Measurements from ENCODE around the gene DEXI.

The DEXI gene

GRCh38 chr16:10942352-10943063 is at the start of gene DEXI:
Gene DEXI (minus strand): TSS chr16:10942468. CDS start chr16:10942005, 463 bp downstream.
- DNase-seq (ENCODE audit: low spot score): peak; percentile 95

DNA sequence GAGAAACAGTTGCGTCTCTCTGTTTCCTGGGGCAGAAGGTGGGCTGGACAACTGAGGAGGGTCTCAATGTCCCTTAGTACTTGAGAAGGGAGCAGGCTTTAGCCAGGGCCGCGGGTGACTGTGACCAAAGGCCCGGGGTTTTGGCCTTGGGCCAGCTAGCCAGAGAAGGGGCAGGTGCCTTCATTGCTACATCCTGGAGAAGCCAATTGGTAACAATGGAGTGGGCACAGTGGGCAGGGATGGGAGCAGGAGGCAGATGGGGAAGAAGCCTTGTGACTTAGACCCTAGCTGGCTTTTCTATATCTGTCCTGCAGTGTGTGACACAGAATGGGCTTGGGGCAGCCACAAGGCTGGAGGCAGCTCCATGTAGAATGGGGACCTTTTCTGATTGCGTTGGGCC is 48.1 kb upstream of the DEXI start:
- DNase-seq (ENCODE audit: low spot score): no peak

DNA sequence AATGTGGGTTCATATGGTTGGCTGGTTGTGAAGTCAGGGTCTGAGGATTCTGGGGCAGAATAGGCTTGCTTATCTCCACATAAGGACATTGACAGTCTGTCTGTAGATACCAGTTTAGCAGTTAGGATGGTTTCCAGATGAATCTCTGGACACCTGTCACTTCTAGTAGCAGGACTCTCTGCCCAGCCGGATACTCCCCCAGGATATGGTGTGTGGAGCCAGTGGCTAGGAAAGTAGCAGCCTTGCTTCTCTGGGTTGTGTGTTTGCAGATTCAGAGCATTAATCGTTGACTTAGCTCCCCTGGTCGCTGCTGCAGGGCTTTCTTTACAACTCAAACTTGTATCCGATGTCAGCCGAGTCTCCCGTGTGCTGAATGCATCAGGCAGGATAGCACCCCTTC is 47.3 kb upstream of the DEXI start:
- no peak for DNase-seq (ENCODE audit: low spot score)

DNA sequence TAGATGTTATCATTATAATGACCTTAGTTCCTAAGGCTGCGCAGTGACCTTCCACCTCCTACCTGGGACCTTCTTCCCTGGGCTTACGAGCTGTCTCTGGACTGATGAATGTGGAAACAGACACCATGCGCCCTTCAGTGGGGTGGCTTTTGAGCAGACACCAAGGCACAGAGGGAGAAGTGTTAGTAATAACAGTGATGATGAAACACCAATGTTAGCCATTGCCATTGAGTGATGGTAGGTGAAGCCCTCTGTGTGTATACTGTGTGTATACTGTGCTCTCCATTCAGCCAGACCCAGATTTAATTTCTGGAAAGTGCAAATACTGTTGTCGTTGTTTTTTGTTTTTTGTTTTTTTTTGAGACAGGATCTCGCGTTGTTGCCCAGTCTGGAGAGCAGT is 46.6 kb upstream of the DEXI start:
- no peak for DNase-seq (ENCODE audit: low spot score)

GRCh38 chr16:10988164-10988803 is 46.0 kb upstream of the DEXI start:
- DNase-seq (ENCODE audit: low spot score): peak; percentile 97

DNA sequence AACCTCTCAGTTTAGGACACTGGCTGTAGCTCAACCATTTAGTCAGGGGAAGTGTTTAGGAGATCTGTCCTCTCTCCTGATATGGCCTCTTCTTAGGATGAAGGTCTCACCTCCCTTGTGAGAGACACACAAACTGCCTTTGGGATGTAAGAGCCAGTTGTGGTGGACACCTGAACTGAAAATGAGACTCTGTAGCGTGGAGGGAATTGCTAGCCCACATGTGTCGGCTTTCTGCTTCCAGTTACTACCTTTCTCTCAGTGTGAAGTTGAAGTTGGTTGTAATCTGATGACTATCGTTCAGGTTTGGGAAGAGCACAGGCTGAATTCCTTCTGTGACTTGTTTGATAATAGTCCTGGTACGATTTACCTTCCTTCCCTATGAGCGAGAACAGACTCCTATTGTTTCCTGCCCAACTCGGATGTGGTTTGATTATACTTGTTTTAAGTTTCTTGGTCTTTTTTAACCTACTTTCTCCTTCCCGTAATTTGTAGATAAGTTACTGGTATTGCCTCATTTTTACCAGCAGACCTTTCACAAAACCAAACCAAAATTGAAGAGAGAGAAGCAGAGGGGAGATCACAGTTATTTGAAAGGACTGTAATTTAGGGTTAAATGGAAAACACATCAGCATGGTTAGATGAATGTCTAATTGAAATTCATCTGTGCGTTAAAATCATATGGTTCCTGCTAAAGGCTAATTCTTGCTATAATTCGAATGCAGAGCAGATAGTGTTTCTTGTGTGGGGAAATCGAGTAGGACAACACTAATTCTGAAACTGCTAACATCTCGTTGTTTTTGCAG is 45.3 kb upstream of the DEXI start:
- DNase-seq (ENCODE audit: low spot score): peak; percentile 73

DNA sequence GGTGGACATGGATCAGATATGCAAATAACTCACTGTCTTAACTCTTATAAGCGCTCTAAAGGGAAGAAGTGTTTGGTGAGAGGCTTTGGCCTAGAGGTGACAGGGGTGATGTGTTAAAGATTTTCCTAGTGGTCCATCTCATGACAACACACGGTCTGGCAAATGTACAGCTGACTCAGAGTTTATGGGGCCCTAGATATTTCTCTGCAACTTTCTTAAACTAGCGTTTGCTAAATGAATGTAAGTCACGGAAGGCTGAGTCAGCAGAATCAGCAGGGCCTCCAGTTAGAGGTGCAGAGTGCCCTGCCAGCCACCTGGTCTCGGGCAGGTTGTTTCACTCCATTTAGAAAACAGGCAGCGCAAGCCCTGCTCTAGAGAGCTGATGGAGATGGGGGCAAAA is 42.2 kb upstream of the DEXI start:
- DNase-seq (ENCODE audit: low spot score): peak; percentile 64

GRCh38 chr16:10983159-10983558 is 40.9 kb upstream of the DEXI start:
- DNase-seq (ENCODE audit: low spot score): peak; percentile 54

GRCh38 chr16:10982465-10983150 is 40.3 kb upstream of the DEXI start:
- DNase-seq (ENCODE audit: low spot score): peak; percentile 72

DNA sequence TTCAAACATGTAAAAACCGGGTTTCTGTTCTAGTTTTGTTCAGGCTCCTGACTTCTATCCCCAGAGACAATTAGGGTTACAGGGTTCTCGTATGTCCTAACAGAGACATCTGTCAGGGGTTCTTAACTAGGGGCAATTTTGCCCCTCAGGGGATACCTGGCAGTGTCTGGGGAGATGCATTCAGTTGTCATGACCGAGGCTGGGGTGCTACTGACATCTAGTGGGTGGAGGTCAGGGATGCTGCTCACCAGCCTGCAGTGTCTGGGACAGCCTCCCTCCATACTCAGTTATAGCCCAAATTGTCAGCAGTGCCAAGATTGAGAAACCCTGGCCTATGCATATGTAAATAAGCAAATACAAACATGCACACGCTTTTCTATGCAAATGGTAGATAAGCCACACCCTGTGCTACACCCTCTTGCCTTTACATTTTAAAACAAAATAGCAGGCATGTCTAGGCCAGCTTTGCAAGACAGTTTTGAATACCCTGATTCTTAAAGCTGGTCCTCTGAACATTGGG is 39.5 kb upstream of the DEXI start:
- peak; percentile 85 for DNase-seq (ENCODE audit: low spot score)

GRCh38 chr16:10980813-10981212 is 38.5 kb upstream of the DEXI start:
- no peak for DNase-seq (ENCODE audit: low spot score)

DNA sequence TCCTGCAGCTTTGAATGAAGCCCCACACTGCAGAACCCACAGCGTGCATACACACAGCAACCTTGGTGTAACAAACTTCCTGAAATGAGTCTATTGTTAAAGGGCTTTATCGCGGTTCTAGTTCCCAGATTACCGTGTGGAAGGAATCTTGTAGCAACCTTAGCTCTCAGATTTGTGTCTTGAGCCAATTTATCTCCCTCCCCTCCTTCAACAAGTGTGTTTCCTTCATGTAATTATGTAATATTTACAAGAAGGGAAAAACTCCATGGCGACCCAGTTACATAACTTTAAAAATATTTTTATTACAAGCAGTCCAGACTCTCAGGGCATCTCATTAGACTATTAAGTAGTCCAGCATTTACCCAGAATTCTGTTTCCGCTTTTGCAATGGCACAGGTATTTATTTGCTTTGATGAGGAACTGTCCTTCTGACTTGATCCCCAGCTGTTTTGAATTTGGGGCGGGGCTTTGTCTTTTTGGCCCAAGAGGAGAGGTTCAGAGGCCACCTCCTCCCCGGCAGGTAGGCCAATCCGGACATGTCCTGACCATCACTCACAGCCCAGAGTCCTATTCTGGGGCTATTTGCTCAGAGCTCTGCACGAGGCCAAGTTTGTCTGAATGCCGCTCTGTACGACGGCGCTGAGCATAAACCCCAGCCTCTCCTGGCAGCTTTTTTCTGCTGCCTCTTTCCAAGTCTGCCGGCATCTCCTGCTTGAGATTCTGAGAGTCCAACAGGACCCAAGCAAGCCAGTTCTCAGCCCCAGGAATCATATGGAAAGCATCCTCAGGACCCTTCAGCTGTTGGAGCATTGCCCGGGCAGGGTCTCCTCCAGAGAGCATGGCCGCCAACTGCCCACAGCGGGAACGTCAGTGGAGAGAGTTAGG is 37.7 kb upstream of the DEXI start:
- DNase-seq (ENCODE audit: low spot score): no peak

GRCh38 chr16:10978871-10979446 is 36.7 kb upstream of the DEXI start:
- no peak for DNase-seq (ENCODE audit: low spot score)

DNA sequence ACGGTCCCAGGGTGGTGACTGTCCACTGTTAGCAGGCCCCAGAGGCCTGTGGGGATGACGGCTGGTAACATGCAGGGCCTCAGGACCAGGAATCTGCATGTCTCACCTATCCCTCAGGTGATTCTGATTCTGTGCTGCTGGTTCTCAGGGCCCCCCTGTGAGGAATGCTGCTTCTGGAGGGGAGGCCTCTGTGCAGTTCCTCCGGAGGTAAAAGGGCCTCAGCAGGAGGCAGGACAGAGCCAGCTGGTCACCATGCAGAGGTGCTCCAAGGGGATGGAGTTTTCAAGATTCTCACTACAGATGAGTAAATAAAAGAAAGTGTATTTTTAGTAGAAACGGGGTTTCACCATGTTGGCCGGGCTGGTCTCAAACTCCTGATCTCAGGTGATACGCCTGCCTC is 35.9 kb upstream of the DEXI start:
- DNase-seq (ENCODE audit: low spot score): no peak

- DNase-seq (ENCODE audit: low spot score): no peak
Measured at GRCh38 chr16:10976634-10977033, 34.4 kb upstream of the DEXI start.

- no peak for DNase-seq (ENCODE audit: low spot score)
Measured at GRCh38 chr16:10972819-10973464, 30.7 kb upstream of the DEXI start.

- no peak for DNase-seq (ENCODE audit: low spot score)
Measured at GRCh38 chr16:10972108-10972818, 30.0 kb upstream of the DEXI start.

GRCh38 chr16:10971560-10971961 is 29.3 kb upstream of the DEXI start:
- peak; percentile 67 for DNase-seq (ENCODE audit: low spot score)

DNA sequence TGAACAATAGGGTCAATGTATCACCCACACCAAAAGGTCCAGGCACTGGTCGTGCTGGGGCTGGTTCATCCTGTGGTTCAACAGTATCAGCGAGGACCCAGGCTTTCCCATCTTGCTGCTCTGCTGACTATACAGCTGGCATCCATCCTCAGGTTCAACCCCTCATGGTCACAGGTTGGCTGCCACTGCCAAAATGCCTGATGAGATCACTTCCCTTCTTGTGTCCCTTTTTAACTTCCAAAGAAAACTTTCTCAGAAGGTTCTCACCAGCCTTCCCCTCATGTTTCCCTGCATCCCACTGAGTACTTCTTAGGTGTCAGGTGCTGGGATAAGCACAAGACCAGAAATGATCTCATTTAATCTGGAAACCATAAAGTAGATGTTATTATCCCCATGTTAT is 27.8 kb upstream of the DEXI start:
- DNase-seq (ENCODE audit: low spot score): no peak

GRCh38 chr16:10969615-10970014 is 27.3 kb upstream of the DEXI start:
- no peak for DNase-seq (ENCODE audit: low spot score)
